ENCODE results near the gene SPATA16.

DNA sequence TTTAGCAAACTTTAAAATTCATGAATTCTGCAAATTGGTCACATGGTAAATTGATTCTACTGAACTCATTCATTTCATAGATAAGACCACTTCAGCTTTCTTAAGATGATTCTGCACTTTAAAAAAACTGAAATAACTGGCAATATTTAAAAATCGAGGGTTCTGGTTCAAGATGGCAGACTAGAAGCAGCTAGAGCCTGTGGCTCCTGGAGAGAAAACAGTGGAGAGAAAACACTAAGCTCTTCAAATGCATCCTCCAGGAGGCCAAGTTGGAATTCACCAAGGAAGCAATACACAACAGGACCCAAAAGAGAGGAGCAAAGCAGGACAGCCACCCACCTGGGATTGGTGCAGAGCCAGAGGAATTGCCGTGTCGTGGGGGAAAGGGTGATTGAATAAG, 132.1 kb downstream of the SPATA16 start:
- TF ChIP-seq, protein P1, sequence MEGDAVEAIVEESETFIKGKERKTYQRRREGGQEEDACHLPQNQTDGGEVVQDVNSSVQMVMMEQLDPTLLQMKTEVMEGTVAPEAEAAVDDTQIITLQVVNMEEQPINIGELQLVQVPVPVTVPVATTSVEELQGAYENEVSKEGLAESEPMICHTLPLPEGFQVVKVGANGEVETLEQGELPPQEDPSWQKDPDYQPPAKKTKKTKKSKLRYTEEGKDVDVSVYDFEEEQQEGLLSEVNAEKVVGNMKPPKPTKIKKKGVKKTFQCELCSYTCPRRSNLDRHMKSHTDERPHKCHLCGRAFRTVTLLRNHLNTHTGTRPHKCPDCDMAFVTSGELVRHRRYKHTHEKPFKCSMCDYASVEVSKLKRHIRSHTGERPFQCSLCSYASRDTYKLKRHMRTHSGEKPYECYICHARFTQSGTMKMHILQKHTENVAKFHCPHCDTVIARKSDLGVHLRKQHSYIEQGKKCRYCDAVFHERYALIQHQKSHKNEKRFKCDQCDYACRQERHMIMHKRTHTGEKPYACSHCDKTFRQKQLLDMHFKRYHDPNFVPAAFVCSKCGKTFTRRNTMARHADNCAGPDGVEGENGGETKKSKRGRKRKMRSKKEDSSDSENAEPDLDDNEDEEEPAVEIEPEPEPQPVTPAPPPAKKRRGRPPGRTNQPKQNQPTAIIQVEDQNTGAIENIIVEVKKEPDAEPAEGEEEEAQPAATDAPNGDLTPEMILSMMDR (IDR thresholded peaks at IDR 0.05; ENCODE audit: low read length) = no peak
- no peak for TF ChIP-seq EZH2 (optimal IDR thresholded peaks at IDR 0.05; ENCODE audit: low read depth, low read length)
